ENCODE measurements around the gene PTP4A1. TPM values are rescaled to one million over a fixed set of nuclear protein-coding genes. Genes with fewer than 3 reads are reported as not detected.

Gene PTP4A1
- total and polyA plus RNA-seq, 2 of the 13 experiments (the other 11 are each of a cell fraction or from before 2014, with no cell fraction given) = 141 to 376 TPM

GRCh38 chr6:63573076-63573898, 1.0 kb downstream of the PTP4A1 start (continued):
- TF ChIP-seq CAMTA2 (CRISPR knock-in tag; IDR thresholded peaks at IDR 0.05; ENCODE audit: borderline replicate concordance) = 0 out of 2 replicates have a peak, but pooled peaks have one; percentile 14
- TF ChIP-seq, protein P1, sequence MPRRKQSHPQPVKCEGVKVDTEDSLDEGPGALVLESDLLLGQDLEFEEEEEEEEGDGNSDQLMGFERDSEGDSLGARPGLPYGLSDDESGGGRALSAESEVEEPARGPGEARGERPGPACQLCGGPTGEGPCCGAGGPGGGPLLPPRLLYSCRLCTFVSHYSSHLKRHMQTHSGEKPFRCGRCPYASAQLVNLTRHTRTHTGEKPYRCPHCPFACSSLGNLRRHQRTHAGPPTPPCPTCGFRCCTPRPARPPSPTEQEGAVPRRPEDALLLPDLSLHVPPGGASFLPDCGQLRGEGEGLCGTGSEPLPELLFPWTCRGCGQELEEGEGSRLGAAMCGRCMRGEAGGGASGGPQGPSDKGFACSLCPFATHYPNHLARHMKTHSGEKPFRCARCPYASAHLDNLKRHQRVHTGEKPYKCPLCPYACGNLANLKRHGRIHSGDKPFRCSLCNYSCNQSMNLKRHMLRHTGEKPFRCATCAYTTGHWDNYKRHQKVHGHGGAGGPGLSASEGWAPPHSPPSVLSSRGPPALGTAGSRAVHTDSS (CRISPR knock-in tag; conservative IDR thresholded peaks at IDR 0.05) = no peak
- no peak for TF ChIP-seq ZNF24 (IDR thresholded peaks at IDR 0.05)
- TF ChIP-seq THRA (CRISPR knock-in tag; IDR thresholded peaks at IDR 0.05; ENCODE audit: borderline replicate concordance) = peak; percentile 11; the same call in 1 of the 2 replicates
- peak; percentile 32; the same call in 1 of the 2 replicates for TF ChIP-seq ZBTB38 (CRISPR knock-in tag; IDR thresholded peaks at IDR 0.05)
- TF ChIP-seq, protein P2, sequence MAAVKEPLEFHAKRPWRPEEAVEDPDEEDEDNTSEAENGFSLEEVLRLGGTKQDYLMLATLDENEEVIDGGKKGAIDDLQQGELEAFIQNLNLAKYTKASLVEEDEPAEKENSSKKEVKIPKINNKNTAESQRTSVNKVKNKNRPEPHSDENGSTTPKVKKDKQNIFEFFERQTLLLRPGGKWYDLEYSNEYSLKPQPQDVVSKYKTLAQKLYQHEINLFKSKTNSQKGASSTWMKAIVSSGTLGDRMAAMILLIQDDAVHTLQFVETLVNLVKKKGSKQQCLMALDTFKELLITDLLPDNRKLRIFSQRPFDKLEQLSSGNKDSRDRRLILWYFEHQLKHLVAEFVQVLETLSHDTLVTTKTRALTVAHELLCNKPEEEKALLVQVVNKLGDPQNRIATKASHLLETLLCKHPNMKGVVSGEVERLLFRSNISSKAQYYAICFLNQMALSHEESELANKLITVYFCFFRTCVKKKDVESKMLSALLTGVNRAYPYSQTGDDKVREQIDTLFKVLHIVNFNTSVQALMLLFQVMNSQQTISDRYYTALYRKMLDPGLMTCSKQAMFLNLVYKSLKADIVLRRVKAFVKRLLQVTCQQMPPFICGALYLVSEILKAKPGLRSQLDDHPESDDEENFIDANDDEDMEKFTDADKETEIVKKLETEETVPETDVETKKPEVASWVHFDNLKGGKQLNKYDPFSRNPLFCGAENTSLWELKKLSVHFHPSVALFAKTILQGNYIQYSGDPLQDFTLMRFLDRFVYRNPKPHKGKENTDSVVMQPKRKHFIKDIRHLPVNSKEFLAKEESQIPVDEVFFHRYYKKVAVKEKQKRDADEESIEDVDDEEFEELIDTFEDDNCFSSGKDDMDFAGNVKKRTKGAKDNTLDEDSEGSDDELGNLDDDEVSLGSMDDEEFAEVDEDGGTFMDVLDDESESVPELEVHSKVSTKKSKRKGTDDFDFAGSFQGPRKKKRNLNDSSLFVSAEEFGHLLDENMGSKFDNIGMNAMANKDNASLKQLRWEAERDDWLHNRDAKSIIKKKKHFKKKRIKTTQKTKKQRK (IDR thresholded peaks at IDR 0.05; ENCODE audit: low read length) = no peak
- TF ChIP-seq ZNF878 (CRISPR knock-in tag; IDR thresholded peaks at IDR 0.05) = peak; percentile 56; the same call in 1 of the 2 replicates
- TF ChIP-seq ZBTB39 (CRISPR knock-in tag; IDR thresholded peaks at IDR 0.05) = peak; percentile 16
- TF ChIP-seq, protein P3, sequence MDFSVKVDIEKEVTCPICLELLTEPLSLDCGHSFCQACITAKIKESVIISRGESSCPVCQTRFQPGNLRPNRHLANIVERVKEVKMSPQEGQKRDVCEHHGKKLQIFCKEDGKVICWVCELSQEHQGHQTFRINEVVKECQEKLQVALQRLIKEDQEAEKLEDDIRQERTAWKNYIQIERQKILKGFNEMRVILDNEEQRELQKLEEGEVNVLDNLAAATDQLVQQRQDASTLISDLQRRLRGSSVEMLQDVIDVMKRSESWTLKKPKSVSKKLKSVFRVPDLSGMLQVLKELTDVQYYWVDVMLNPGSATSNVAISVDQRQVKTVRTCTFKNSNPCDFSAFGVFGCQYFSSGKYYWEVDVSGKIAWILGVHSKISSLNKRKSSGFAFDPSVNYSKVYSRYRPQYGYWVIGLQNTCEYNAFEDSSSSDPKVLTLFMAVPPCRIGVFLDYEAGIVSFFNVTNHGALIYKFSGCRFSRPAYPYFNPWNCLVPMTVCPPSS (IDR thresholded peaks at IDR 0.05) = no peak
- TF ChIP-seq, protein P4, sequence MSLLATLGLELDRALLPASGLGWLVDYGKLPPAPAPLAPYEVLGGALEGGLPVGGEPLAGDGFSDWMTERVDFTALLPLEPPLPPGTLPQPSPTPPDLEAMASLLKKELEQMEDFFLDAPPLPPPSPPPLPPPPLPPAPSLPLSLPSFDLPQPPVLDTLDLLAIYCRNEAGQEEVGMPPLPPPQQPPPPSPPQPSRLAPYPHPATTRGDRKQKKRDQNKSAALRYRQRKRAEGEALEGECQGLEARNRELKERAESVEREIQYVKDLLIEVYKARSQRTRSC (CRISPR knock-in tag; IDR thresholded peaks at IDR 0.05; ENCODE audit: low read depth) = no peak
- no peak; the same call in none of the 2 replicates for TF ChIP-seq TGIF2 (CRISPR knock-in tag; IDR thresholded peaks at IDR 0.05)
- no peak for TF ChIP-seq ZNF468 (CRISPR knock-in tag; IDR thresholded peaks at IDR 0.05)
- peak; percentile 77; the same call in 1 of the 2 replicates for TF ChIP-seq ELF1 (CRISPR knock-in tag; IDR thresholded peaks at IDR 0.05)
- TF ChIP-seq TRIM24 (CRISPR knock-in tag; IDR thresholded peaks at IDR 0.05) = no peak
- peak; percentile 35; the same call in 1 of the 2 replicates for TF ChIP-seq ELF4 (CRISPR knock-in tag; IDR thresholded peaks at IDR 0.05; ENCODE audit: borderline replicate concordance)
- peak; percentile 29 for TF ChIP-seq KDM5A (IDR thresholded peaks at IDR 0.05; ENCODE audit: borderline replicate concordance, low read length)
- no peak for TF ChIP-seq ARNT (IDR thresholded peaks at IDR 0.05)
- TF ChIP-seq ZNF850 (CRISPR knock-in tag; conservative IDR thresholded peaks at IDR 0.05) = peak; percentile 87; the same call in 1 of the 2 replicates
